HG02970 (cell line): ENCODE results near the gene PCGF2.
"Not testable (repeated sequence)": the region's sequence is repeated elsewhere in the genome, so short reads cannot be mapped to it uniquely, and the experiment has no call there.

Source experiments
- ATAC-seq: cut with Tn5 transposase; IDR thresholded peaks from one replicate; pipeline ENCODE4 v1.9.1; 2021; ENCODE audit warnings: mild to moderate bottlenecking, moderate library complexity, moderate number of reproducible peaks; ENCODE audit not compliant: unreplicated experiment, low FRiP score

The PCGF2 gene

GRCh38 chr17:38738007-38738662 is 10.0 kb downstream of the PCGF2 start:
- ATAC-seq: no peak

- no peak for ATAC-seq
Measured at GRCh38 chr17:38735161-38735997, 12.8 kb downstream of the PCGF2 start.

GRCh38 chr17:38733982-38734973 is 13.9 kb downstream of the PCGF2 start:
- ATAC-seq: no peak

DNA sequence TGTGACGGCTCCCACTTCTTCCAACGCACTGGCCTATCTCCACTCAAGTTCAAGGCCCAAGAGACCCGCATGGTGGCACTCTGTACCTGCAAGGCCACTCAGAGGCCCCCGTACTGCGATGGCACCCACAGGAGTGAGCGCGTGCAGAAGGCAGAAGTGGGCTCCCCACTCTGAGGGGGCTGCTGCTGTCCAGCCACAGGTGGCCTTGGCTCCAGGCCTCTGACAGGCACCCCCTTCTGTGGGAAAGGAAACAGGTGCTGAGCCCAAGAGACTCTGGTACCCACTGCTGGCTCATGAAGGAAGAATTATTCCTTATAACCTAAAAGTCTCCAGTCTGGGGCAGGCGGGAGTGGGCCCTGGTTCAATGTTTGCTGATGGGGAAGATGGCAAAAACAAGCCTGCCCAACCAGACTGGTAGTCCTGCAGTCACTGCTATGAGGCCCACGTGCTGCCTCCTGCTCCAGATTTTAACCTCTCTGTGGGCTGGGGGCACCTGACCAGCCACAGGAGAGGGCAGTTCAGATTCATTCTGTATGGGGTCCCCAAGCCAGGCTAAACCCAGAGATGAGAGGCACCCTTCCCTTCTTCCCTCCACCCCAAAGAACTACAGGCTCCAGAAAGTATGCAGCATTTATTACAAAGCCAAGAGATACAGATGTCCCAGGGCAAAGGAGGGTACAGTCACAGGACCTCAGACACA is 14.7 kb downstream of the PCGF2 start:
- ATAC-seq: no peak

- ATAC-seq: no peak
Measured at GRCh38 chr17:38732376-38733281, 15.5 kb downstream of the PCGF2 start.

DNA sequence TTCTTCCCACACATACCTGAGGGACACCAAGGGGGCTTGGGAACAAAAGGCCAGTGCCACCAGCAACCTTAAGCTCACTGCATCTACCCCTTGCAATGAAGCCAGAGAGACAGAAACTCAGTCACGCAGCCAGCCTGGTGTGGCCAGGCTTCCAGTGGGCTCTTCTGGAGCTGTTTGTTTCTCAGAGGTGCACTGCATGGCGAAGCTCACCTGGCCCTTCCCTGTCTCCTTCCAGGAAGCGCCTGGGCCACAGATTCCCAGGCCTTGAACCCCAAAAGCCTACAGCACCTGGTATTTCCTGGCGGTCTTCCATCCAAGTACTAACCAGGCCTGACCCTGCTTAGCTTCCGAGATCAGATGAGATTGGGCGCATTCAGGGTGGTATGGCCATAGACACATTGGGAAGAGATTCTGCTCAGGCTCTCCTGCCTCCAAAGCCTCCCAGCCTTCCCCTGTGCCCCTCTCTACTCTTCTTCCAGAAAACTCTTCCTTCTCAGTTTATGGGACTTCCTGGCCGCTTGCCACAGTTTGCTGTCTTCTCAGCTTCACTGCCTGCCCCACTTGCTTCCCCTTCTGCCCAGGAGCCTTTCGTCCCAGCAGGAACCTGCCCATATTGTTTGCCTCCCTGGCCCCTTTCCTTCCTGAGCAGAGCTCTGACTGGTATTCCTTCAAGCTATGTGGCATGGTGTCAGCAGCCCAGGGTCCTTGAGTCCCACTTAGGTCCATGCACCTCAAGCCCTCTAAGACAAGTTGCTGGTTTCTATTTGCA is 16.4 kb downstream of the PCGF2 start:
- ATAC-seq: no peak

DNA sequence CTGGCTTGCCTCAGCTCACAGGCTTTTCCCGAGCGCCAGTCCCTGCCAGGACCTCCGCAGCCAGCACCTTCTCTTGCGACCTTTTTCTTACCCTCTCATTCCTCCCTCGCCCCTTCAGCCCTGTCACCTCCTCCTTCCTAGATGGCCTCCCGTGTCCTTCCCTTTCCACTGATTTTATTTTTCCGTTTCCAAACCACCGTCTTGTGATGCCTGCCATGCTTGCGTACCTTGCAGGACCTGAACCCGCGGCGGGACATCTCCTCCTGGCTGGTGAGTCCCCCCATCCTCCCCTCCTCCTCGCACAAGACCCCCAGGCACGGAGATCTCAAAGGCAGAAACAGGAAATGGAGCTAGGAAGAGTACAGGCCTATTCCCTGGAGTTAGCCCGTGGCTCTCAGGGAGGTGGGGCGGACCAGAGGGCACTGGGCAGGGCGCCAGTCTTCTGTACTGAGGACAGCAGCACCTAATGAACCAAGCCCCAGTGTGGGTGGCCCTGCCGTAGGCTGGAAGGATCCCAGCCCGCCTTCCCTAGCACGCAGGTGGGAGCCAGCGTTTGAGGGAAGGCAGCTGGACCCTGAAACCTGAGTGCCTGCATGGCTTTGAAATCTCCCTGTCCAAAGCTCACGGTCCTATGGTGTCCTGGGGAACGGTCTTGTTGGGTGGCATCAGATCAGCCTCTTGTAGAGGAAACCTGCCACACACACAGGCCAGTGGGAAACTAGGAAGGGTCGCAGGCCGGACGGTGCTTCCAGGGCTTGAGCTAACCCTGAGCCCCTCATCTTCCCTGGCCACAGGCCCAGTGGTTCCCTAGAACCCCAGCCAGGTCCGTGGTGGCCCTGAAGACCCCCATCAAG is 17.4 kb downstream of the PCGF2 start:
- ATAC-seq: no peak

DNA sequence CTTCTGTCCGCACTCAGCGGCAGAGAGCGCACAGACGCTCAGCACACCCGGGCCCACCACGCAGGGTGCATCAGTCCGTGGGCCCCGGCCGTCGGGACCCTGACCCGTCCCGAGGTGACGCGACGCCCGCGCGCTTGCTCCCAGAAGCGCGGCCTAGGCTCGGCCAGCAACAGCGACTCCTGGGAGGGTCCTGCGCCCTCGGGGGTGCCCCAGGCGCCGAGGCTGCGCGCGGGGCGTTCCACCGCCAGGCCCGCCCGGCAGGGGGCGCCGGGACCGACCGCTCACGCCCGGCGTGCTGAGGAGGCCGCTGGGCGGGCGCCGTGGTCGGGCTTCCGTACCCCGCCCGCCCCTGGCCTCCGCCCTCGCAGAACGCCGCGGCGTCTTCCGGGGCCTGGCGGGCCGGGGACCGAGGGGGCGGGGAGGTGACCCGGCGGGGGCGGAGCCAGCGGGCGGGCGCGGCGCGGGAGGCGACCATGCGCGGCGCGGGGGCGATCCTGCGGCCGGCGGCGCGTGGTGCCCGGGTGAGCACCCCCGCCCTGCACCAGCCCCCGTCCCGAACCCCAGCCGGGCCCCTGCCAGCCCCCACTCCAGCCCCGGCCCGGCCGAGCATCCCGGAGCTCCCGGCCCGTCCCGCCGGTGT is 18.1 kb downstream of the PCGF2 start, which contains the start of gene CISD3:
CISD3 (plus strand) TSS at position 456 of the 640 bp plus-strand sequence; CDS start at position 474, 18 bp downstream.
- ATAC-seq: peak; percentile 79

DNA sequence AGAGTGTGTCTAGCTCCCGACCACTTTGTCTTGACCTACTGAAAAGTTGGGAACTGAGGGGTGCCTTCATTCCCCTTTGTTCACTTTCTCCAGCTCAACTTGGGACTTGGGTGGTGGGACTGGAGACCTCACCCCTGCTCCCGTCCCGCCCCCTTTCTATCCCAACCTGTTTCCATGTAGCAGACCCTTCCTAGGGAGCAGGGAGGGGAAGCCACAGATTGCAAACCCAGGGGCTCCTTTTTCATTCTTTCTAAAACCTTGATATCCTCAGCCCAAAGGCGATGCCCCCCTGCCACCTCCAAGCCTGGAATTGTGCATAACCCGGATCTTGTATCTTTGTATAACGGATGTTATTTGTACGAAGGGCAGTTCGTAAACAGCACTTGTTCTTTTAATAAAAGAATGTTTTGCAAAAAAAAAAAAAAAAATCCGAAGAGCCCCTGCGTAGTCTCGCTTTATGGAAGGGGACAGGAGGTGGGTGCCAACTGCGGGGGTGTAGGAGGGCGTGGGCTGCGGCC is 18.7 kb downstream of the PCGF2 start:
- ATAC-seq: no peak

GRCh38 chr17:38728290-38728831 is 19.8 kb downstream of the PCGF2 start:
- no peak for ATAC-seq

GRCh38 chr17:38727736-38728135 is 20.4 kb downstream of the PCGF2 start:
- no peak for ATAC-seq

GRCh38 chr17:38726145-38726544 is 22.0 kb downstream of the PCGF2 start:
- ATAC-seq: not testable (repeated sequence)

DNA sequence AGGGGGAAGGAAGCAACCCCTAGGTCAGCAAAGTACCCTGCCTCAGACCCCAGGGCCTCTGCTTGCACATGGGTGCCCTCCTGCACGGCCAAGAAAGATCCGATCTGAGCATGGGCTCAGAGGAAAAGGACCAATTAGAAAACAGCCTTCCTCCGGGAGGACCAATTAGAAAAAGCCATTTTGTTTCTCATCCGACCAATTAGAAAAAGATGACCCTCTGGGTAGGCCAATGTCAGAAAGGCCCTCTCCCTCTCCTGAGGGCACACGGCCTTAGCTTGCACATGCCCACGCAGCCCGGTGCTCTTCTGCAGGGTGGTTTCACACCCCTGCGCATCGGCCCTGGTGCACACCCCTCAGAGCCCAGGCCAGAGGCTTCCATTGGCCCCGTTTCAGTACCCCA is 23.1 kb downstream of the PCGF2 start:
- no peak for ATAC-seq

GRCh38 chr17:38724337-38724988 is 23.7 kb downstream of the PCGF2 start:
- no peak for ATAC-seq

GRCh38 chr17:38721802-38722201 is 26.3 kb downstream of the PCGF2 start:
- no peak for ATAC-seq

DNA sequence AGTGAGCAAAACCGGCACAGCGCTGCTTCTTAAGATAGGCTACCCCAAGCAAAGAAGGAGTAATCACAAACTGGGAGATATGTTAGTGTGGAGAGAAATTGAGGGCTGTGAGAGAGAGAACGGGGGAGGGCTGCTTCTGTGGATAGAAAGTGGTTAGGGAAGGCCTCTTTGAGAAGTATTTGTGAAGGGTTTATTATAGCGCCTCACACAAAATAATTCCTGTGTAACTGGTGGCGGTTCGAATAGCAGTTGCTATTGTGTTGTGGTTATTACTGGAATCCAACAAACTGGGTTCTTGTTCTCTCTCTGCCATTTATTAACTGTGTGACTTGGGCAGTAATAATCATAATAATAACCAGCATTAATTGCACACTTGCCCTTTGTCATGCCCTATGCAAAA is 27.2 kb downstream of the PCGF2 start:
- no peak for ATAC-seq
